Measurements from ENCODE around the gene MTRFR. TPM values are rescaled to one million over a fixed set of nuclear protein-coding genes. Genes with fewer than 3 reads are reported as not detected.
A peak's percentile ranks its signal among the peaks of the same experiment; 100 is the strongest.
"Not testable (repeated sequence)": the region's sequence is repeated elsewhere in the genome, so short reads cannot be mapped to it uniquely, and the experiment has no call there.

Gene MTRFR
- polyA plus RNA-seq: 10 to 100 TPM; 11.1 to 14.0 (median 12.4) TPM
- long read RNA-seq, donor 1, transcript C12orf65-204 (2 exons, 1,326 nt): minor isoform, 6 of 197 reads
- long read RNA-seq, donor 1, transcript C12orf65-201 (3 exons, 2,073 nt): major isoform, 11 of 197 reads
- long read RNA-seq, donor 1, partial matches to known transcripts: 179 of 197 reads
- long read RNA-seq, donor 1, other reads (novel, unspliced or antisense): 0 of 197 reads
- long read RNA-seq, donor 2, partial matches to known transcripts: 0 of 6 reads
- long read RNA-seq, donor 2, other reads (novel, unspliced or antisense): 0 of 6 reads
- long read RNA-seq, donor 3, transcript C12orf65-201 (3 exons, 2,073 nt): major isoform, 9 of 107 reads
- long read RNA-seq, donor 3, partial matches to known transcripts: 94 of 107 reads
- long read RNA-seq, donor 3, other reads (novel, unspliced or antisense): 0 of 107 reads
- long read RNA-seq, donor 4: 0 reads
- long read RNA-seq, donor 5, partial matches to known transcripts: 0 of 2 reads
- long read RNA-seq, donor 5, other reads (novel, unspliced or antisense): 0 of 2 reads
- long read RNA-seq, donor 6, partial matches to known transcripts: 0 of 5 reads
- long read RNA-seq, donor 6, other reads (novel, unspliced or antisense): 0 of 5 reads
- long read RNA-seq, donor 7: 0 reads
- long read RNA-seq, donor 8, partial matches to known transcripts: 0 of 2 reads
- long read RNA-seq, donor 8, other reads (novel, unspliced or antisense): 0 of 2 reads
- long read RNA-seq, donor 9, transcript C12orf65-201 (3 exons, 2,073 nt): major isoform, 6 of 6 reads
- long read RNA-seq, donor 9, partial matches to known transcripts: 0 of 6 reads
- long read RNA-seq, donor 9, other reads (novel, unspliced or antisense): 0 of 6 reads
- long read RNA-seq, donor 10, transcript C12orf65-201 (3 exons, 2,073 nt): major isoform, 11 of 211 reads
- long read RNA-seq, donor 10, partial matches to known transcripts: 39 of 211 reads
- long read RNA-seq, donor 10, other reads (novel, unspliced or antisense): 159 of 211 reads

- H3K9me3 ChIP-seq (ENCODE audit: control insufficient read depth in 2 of 2, insufficient read depth in 1 of 2, low read depth in 1 of 2, low read length in 1 of 2): no peaks in the 10 kb centered on the region
- no peak for FAIRE-seq
- peak within 1 kb of the TSS; percentile 77 to 93 (median 87) for H3K4me3 ChIP-seq (ENCODE audit: low read depth in 1 of 3, low read length in 3 of 3)
- peaks cover 3 to 11% (median 5%) of the 10 kb centered on the region in 3 donors for H3K4me1 ChIP-seq (ENCODE audit: control insufficient read depth in 3 of 3, insufficient read depth in 2 of 3, low read depth in 1 of 3, low read length in 2 of 3)
- no peaks in the 10 kb centered on the region for H3K27me3 ChIP-seq (ENCODE audit: control insufficient read depth in 3 of 3, insufficient read depth in 3 of 3, low read length in 3 of 3)
- peak within 1 kb of the TSS; percentile 88 to 94 (median 93) for H3K27ac ChIP-seq (ENCODE audit: low read depth in 1 of 3, low read length in 2 of 3)
- peaks cover 0 to 18% (median 0%) of the 10 kb centered on the region in 3 donors for H3K36me3 ChIP-seq (ENCODE audit: control insufficient read depth in 3 of 3, insufficient read depth in 2 of 3, low read depth in 1 of 3, low read length in 3 of 3)
- peak; percentile 100 for DNase-seq
- WGBS, 3 donors: 0% methylated on average over 43 to 66 of the region's 66 CpGs
Measured at GRCh38 chr12:123232807-123233504, at the start of gene MTRFR, which contains the start of gene MPHOSPH9. MTRFR (plus strand) TSS chr12:123233436; CDS start chr12:123253675, 20,239 bp downstream. MPHOSPH9 (minus strand) TSS chr12:123233141; CDS start chr12:123230364, 2,777 bp downstream.

- Histone ChIP-seq H3K36me3 (ENCODE audit: control insufficient read depth in 3 of 3, insufficient read depth in 2 of 3, low read depth in 1 of 3, low read length in 3 of 3) (peaks cover 2 to 36% (median 10%) of the 10 kb centered on the region in 3 donors), H3K27ac (ENCODE audit: low read depth in 1 of 3, low read length in 2 of 3) (no peak overlapping the region), H3K4me3 (ENCODE audit: low read depth in 1 of 3, low read length in 3 of 3) (no peak overlapping the region), H3K4me1 (ENCODE audit: control insufficient read depth in 3 of 3, insufficient read depth in 2 of 3, low read depth in 1 of 3, low read length in 2 of 3) (no peaks in the 10 kb centered on the region), H3K9me3 (ENCODE audit: control insufficient read depth in 2 of 2, insufficient read depth in 1 of 2, low read depth in 1 of 2, low read length in 1 of 2) (no peaks in the 10 kb centered on the region), H3K27me3 (ENCODE audit: control insufficient read depth in 3 of 3, insufficient read depth in 3 of 3, low read length in 3 of 3) (no peaks in the 10 kb centered on the region)
- FAIRE-seq: no peak
- 87 to 93% (median 92%) methylated on average over 6 of the region's 6 CpGs for WGBS, 3 donors
- no peak for DNase-seq
Measured at GRCh38 chr12:123187637-123188036, 45.6 kb upstream of the MTRFR start.

GRCh38 chr12:123199936-123200335 lies 33.3 kb upstream of the MTRFR start:
- Histone ChIP-seq H3K36me3 (ENCODE audit: control insufficient read depth in 3 of 3, insufficient read depth in 2 of 3, low read depth in 1 of 3, low read length in 3 of 3) (peaks cover 0 to 23% (median 9%) of the 10 kb centered on the region in 3 donors), H3K27ac (ENCODE audit: low read depth in 1 of 3, low read length in 2 of 3) (no peak overlapping the region), H3K9me3 (ENCODE audit: control insufficient read depth in 2 of 2, insufficient read depth in 1 of 2, low read depth in 1 of 2, low read length in 1 of 2) (no peaks in the 10 kb centered on the region), H3K4me1 (ENCODE audit: control insufficient read depth in 3 of 3, insufficient read depth in 2 of 3, low read depth in 1 of 3, low read length in 2 of 3) (no peaks in the 10 kb centered on the region), H3K27me3 (ENCODE audit: control insufficient read depth in 3 of 3, insufficient read depth in 3 of 3, low read length in 3 of 3) (no peaks in the 10 kb centered on the region), H3K4me3 (ENCODE audit: low read depth in 1 of 3, low read length in 3 of 3) (no peak overlapping the region)
- FAIRE-seq: no peak
- no peak for DNase-seq
- WGBS, 3 donors: 96 to 97% (median 96%) methylated on average over 3 of the region's 3 CpGs

GRCh38 chr12:123200414-123200813 lies 32.8 kb upstream of the MTRFR start:
- no peak for FAIRE-seq
- 86 to 89% (median 87%) methylated on average over 7 of the region's 7 CpGs for WGBS, 3 donors

GRCh38 chr12:123206794-123207193 lies 26.4 kb upstream of the MTRFR start:
- not testable (repeated sequence) for H3K4me3 ChIP-seq (ENCODE audit: low read depth in 1 of 3, low read length in 3 of 3)

More at GRCh38 chr12:123200414-123200813, 32.8 kb upstream of the MTRFR start:
- Histone ChIP-seq H3K27ac (ENCODE audit: low read depth in 1 of 3, low read length in 2 of 3) (no peak overlapping the region), H3K9me3 (ENCODE audit: control insufficient read depth in 2 of 2, insufficient read depth in 1 of 2, low read depth in 1 of 2, low read length in 1 of 2) (no peaks in the 10 kb centered on the region), H3K4me1 (ENCODE audit: control insufficient read depth in 3 of 3, insufficient read depth in 2 of 3, low read depth in 1 of 3, low read length in 2 of 3) (no peaks in the 10 kb centered on the region), H3K27me3 (ENCODE audit: control insufficient read depth in 3 of 3, insufficient read depth in 3 of 3, low read length in 3 of 3) (no peaks in the 10 kb centered on the region), H3K36me3 (ENCODE audit: control insufficient read depth in 3 of 3, insufficient read depth in 2 of 3, low read depth in 1 of 3, low read length in 3 of 3) (peaks cover 0 to 23% (median 9%) of the 10 kb centered on the region in 3 donors), H3K4me3 (ENCODE audit: low read depth in 1 of 3, low read length in 3 of 3) (no peak overlapping the region)
- no peak for DNase-seq

GRCh38 chr12:123207815-123208214 lies 25.4 kb upstream of the MTRFR start:
- not testable (repeated sequence) for H3K9me3 ChIP-seq (ENCODE audit: control insufficient read depth in 2 of 2, insufficient read depth in 1 of 2, low read depth in 1 of 2, low read length in 1 of 2); H3K4me1 ChIP-seq (ENCODE audit: control insufficient read depth in 3 of 3, insufficient read depth in 2 of 3, low read depth in 1 of 3, low read length in 2 of 3); FAIRE-seq; H3K4me3 ChIP-seq (ENCODE audit: low read depth in 1 of 3, low read length in 3 of 3); H3K27me3 ChIP-seq (ENCODE audit: control insufficient read depth in 3 of 3, insufficient read depth in 3 of 3, low read length in 3 of 3); H3K27ac ChIP-seq (ENCODE audit: low read depth in 1 of 3, low read length in 2 of 3); DNase-seq
- WGBS, 3 donors: 98 to 100% (median 100%) methylated on average over 7 of the region's 7 CpGs
- peaks cover 0 to 36% (median 3%) of the 10 kb centered on the region in 3 donors for H3K36me3 ChIP-seq (ENCODE audit: control insufficient read depth in 3 of 3, insufficient read depth in 2 of 3, low read depth in 1 of 3, low read length in 3 of 3)

More at GRCh38 chr12:123206794-123207193, 26.4 kb upstream of the MTRFR start:
- WGBS, 3 donors: 87 to 95% (median 92%) methylated on average over 3 of the region's 3 CpGs
- not testable (repeated sequence) for FAIRE-seq; DNase-seq; H3K27me3 ChIP-seq (ENCODE audit: control insufficient read depth in 3 of 3, insufficient read depth in 3 of 3, low read length in 3 of 3); H3K27ac ChIP-seq (ENCODE audit: low read depth in 1 of 3, low read length in 2 of 3); H3K4me1 ChIP-seq (ENCODE audit: control insufficient read depth in 3 of 3, insufficient read depth in 2 of 3, low read depth in 1 of 3, low read length in 2 of 3); H3K9me3 ChIP-seq (ENCODE audit: control insufficient read depth in 2 of 2, insufficient read depth in 1 of 2, low read depth in 1 of 2, low read length in 1 of 2)
- peaks cover under 1 to 32% (median 3%) of the 10 kb centered on the region in 3 donors for H3K36me3 ChIP-seq (ENCODE audit: control insufficient read depth in 3 of 3, insufficient read depth in 2 of 3, low read depth in 1 of 3, low read length in 3 of 3)

GRCh38 chr12:123223241-123223668 lies 10.0 kb upstream of the MTRFR start:
- Histone ChIP-seq H3K27me3 (ENCODE audit: control insufficient read depth in 3 of 3, insufficient read depth in 3 of 3, low read length in 3 of 3) (no peaks in the 10 kb centered on the region), H3K27ac (ENCODE audit: low read depth in 1 of 3, low read length in 2 of 3) (peak overlapping the region in 2 of 3 donors; percentile 44 to 65), H3K9me3 (ENCODE audit: control insufficient read depth in 2 of 2, insufficient read depth in 1 of 2, low read depth in 1 of 2, low read length in 1 of 2) (no peaks in the 10 kb centered on the region), H3K4me1 (ENCODE audit: control insufficient read depth in 3 of 3, insufficient read depth in 2 of 3, low read depth in 1 of 3, low read length in 2 of 3) (no peaks in the 10 kb centered on the region), H3K4me3 (ENCODE audit: low read depth in 1 of 3, low read length in 3 of 3) (no peak overlapping the region), H3K36me3 (ENCODE audit: control insufficient read depth in 3 of 3, insufficient read depth in 2 of 3, low read depth in 1 of 3, low read length in 3 of 3) (peaks cover 0 to 42% (median 12%) of the 10 kb centered on the region in 3 donors)
- FAIRE-seq (no peak), DNase-seq (peak in 1 of 2 donors; percentile 47)
- 73 to 88% (median 75%) methylated on average over 11 of the region's 11 CpGs for WGBS, 3 donors
